GM19438 (cell line): ENCODE results near the gene PPEF1.

Source experiments
- ATAC-seq: cut with Tn5 transposase; IDR thresholded peaks from one replicate; pipeline ENCODE4 v1.9.1; 2021; ENCODE audit warnings: low read depth; ENCODE audit not compliant: unreplicated experiment

PPEF1 gene

DNA sequence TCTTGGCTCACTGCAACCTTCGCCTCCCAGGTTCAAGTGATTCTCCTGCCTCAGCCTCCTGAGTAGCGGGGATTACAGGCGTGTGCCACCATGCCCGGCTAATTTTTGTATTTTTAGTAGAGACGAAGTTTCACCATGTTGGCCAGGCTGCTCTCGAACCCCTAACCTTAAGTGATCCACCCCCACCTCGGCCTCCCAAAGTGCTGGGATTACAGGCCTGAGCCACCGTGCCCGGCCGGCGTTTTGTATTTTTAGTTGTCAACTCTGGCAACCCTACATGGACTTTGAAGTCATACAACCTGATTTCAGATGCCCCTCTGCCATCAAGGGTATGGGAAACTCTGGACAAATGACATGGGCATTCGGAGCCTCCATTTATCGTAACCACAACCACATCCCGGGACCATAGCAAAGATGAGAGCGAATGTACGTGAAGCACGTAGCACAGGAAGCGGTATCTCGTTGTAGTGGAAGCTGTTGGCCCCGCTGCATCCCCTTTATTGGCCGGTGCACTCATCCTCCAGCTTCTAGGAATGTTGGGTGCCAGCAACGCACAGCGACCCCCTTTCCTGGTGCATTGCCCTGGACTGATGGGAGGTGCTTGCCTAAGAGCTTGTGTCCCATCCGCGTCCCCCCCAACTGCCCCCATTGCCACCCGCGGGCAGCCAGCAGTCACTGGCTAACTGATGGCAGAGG lies 167.3 kb downstream of the PPEF1 start:
- no peak for ATAC-seq

DNA sequence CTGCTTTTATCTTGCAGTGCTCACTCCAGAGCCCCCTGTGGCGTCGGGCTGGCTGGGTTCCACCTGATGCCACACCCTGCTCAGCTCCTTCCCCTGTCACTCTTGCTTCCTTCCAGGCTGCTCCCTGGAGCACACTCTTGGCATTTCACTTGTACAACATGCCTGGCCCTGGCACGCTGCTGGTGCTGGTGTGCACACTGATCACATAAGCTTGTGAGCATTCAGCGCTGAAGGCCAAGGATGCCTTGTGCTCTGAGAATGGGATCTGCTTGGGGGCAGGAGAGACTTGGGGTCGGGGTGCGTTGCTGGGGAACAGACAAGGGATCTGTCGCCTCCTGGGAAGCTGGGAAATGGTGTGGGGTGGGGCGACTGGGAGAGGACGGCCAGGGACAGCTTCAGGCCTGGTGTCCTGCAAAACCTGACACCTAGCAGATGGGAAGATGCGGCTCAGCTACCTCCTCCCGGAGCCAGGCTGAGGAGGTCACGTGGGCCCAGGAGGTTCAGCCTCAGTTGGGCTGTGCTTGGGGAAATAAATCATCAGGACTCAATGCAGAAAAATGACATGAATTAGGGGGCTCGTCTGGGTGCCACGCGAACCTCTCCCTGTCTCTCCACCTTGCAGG lies 167.9 kb downstream of the PPEF1 start:
- no peak for ATAC-seq

DNA sequence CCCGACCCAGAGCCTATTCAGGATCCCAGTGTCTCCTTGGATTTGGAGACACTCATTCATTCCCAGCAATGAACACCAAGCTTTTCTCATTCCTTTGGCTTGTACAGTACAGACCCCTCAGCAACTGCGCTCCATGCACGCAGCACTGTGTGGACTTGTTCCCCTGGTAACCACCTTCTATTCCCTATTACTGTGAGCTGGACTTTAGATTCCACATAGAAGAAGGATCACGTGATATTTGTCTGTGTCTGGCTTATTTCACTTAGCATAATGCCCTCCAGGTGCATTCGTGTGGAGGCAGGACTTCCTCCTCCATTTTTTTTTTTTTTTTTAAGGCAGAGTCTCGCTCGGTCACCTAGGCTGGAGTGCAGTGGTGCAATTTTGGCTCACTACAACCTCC lies 170.0 kb downstream of the PPEF1 start:
- no peak for ATAC-seq
